HEK293T (cell line): ENCODE results near the gene FBXO9.

Experiments used
- CTCF ChIA-PET: fragments of 350-600 bp; formaldehyde crosslinking; extraction: SDS; loops from one replicate; lab custom pipeline; 2021; ENCODE audit warnings: antibody characterized with exemption, inconsistent platforms; lab: Yijun Ruan, JAX
- POLR2A ChIA-PET: fragments of 350-600 bp; formaldehyde crosslinking; extraction: SDS; loops from one replicate; lab custom pipeline; 2020; ENCODE audit warnings: antibody characterized with exemption, inconsistent platforms; lab: Yijun Ruan, JAX
- DNase-seq: peaks from one replicate; pipeline ENCODE4 v3.0.0; 2012; ENCODE audit warnings: mixed read lengths; ENCODE audit errors: extremely low spot score
- ARNT ChIP-seq: fragments of 450-650 bp; IDR thresholded peaks from 2 replicates; pipeline ENCODE4 v1.6.1; 2017; ENCODE audit warnings: mild to moderate bottlenecking
- BHLHE40 ChIP-seq: fragments of 450-650 bp; IDR thresholded peaks from 2 replicates; pipeline ENCODE4 v1.6.1; 2016; ENCODE audit warnings: mild to moderate bottlenecking, moderate library complexity, borderline replicate concordance
- CTBP1 ChIP-seq: fragments of 450-650 bp; IDR thresholded peaks from 2 replicates; pipeline ENCODE4 v1.6.1; 2016; ENCODE audit warnings: borderline replicate concordance
- ELF4 ChIP-seq: fragments of 450-650 bp; IDR thresholded peaks from 2 replicates; pipeline ENCODE4 v1.6.1; 2017; ENCODE audit warnings: antibody characterized with exemption
- FOXA1 ChIP-seq: fragments of 450-650 bp; IDR thresholded peaks from 2 replicates; pipeline ENCODE4 v1.6.1; 2016; ENCODE audit warnings: mild to moderate bottlenecking
- FOXK2 ChIP-seq: fragments of 450-650 bp; IDR thresholded peaks from 2 replicates; pipeline ENCODE4 v1.6.1; 2016; ENCODE audit warnings: mild to moderate bottlenecking
- FOXM1 ChIP-seq: fragments of 450-650 bp; IDR thresholded peaks from 2 replicates; pipeline ENCODE4 v1.6.1; 2017; ENCODE audit warnings: mild to moderate bottlenecking, borderline replicate concordance
- HDGF ChIP-seq: fragments of 450-650 bp; IDR thresholded peaks from 2 replicates; pipeline ENCODE4 v1.6.1; 2017; ENCODE audit warnings: antibody characterized with exemption, borderline replicate concordance
- L3MBTL2 ChIP-seq: fragments of 450-650 bp; conservative IDR thresholded peaks from 2 replicates; pipeline ENCODE4 v1.6.1; 2016; ENCODE audit warnings: mild to moderate bottlenecking
- LEF1 ChIP-seq: fragments of 450-650 bp; IDR thresholded peaks from 2 replicates; pipeline ENCODE4 v1.6.1; 2017; ENCODE audit warnings: mild to moderate bottlenecking, borderline replicate concordance
- NFRKB ChIP-seq: fragments of 450-650 bp; IDR thresholded peaks from 2 replicates; pipeline ENCODE4 v1.6.1; 2016; ENCODE audit warnings: mild to moderate bottlenecking, moderate library complexity
- SP1 ChIP-seq: fragments of 450-650 bp; IDR thresholded peaks from 2 replicates; pipeline ENCODE4 v1.6.1; 2017
- SUZ12 ChIP-seq: fragments of 450-650 bp; IDR thresholded peaks from 2 replicates; pipeline ENCODE4 v1.6.1; 2016; ENCODE audit warnings: mild to moderate bottlenecking
- TARDBP ChIP-seq: fragments of 450-650 bp; IDR thresholded peaks from 2 replicates; pipeline ENCODE4 v1.6.1; 2016
- ZNF384 ChIP-seq: fragments of 450-650 bp; IDR thresholded peaks from 2 replicates; pipeline ENCODE4 v1.6.1; 2016
- TF ChIP-seq, protein P1 (sequence below): fragments of 450-650 bp; IDR thresholded peaks from 2 replicates; pipeline ENCODE4 v1.6.1; 2016

Gene FBXO9

DNA sequence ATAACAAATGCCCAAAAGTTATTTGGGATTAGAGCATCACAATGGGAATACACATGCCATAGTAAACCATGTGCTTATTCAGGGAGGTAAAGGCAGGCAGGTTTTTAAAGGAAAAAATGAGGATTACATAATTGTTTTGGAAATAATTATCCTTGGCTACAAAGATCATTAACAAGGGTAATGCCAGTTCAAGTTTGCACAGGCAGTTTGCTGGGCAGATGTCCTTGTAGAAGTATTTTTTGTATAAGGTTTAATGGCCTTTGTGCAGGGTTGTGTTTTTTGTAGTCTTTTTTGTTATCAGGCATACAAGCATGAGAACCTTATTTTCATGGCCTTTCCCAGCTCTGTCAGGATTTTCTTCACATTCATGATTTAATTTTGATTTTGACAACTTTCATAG, 24.7 kb downstream of the FBXO9 start:
- DNase-seq: no peak
- ChIA-PET CTCF (no interaction called here), POLR2A (no interaction called here)
- TF ChIP-seq SP1 (no peak), SUZ12 (no peak), ZNF384 (no peak), BHLHE40 (no peak), FOXM1 (no peak), NFRKB (no peak)

DNA sequence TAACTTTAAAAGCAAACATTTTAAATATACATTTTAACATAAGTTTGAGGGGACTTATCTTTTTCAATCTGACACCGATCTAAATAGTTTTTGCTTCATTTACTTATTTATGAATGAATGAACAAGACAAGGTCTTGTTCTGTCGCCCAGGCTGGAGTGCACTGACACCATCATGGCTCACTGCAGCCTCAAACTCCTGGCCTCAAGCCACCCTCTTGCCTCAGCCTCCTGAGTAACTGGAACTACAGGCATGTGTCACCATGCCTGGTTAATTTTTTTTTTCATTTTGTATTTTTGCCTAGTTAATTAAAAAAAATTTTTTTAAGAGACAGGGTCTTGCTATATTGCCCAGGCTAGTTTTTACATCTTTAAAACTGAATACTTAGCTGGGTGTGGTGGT, 25.4 kb downstream of the FBXO9 start:
- TF ChIP-seq ARNT (no peak), TARDBP (no peak), FOXK2 (no peak), SP1 (no peak), ZNF384 (no peak), BHLHE40 (no peak), FOXA1 (no peak), FOXM1 (no peak), SUZ12 (no peak), NFRKB (no peak), L3MBTL2 (no peak), CTBP1 (no peak), LEF1 (no peak), HDGF (no peak), ELF4 (no peak)
- TF ChIP-seq, protein P1, sequence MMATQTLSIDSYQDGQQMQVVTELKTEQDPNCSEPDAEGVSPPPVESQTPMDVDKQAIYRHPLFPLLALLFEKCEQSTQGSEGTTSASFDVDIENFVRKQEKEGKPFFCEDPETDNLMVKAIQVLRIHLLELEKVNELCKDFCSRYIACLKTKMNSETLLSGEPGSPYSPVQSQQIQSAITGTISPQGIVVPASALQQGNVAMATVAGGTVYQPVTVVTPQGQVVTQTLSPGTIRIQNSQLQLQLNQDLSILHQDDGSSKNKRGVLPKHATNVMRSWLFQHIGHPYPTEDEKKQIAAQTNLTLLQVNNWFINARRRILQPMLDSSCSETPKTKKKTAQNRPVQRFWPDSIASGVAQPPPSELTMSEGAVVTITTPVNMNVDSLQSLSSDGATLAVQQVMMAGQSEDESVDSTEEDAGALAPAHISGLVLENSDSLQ: no peak
- POLR2A ChIA-PET: no interaction called here
- CTCF ChIA-PET: no interaction called here
- DNase-seq: no peak

DNA sequence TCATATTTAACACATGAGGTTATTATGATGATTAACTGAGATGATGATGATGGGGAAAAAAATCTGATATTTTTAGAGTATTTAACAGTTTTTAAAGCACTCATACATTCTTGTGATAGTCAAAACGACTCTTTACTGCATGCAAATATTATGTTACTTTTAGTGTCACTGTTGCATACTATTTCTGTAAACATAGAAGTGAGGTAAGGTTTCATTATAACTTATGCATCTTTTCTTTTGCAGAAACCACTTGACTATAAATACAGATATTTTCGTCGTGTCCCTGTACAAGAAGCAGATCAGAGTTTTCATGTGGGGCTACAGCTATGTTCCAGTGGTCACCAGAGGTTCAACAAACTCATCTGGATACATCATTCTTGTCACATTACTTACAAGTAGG, 30.1 kb downstream of the FBXO9 start:
- ChIA-PET CTCF (no interaction called here), POLR2A (no interaction called here)
- TF ChIP-seq ZNF384: no peak
- TF ChIP-seq NFRKB: no peak
- no peak for TF ChIP-seq FOXM1
- no peak for DNase-seq

DNA sequence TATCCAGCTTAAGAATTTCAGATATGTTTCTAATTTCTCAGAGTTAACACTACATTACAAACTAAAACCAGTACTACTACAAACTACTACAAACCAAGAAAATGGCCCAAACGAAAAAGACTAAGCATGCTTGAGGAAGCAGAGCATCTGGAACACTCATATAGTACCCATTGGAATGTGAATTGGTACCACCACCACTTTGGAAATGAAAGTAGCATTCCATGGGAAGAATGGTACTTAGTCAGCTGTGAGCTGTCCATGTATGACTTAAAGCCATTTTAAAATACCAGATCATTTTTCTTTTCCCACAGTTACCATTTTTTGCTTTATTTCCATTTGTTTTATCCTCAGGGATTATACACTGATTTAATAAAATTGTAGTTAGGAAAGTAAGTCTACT, 30.5 kb downstream of the FBXO9 start:
- ChIA-PET POLR2A (no interaction called here), CTCF (no interaction called here)
- TF ChIP-seq FOXK2 (no peak), SP1 (no peak), SUZ12 (no peak), BHLHE40 (no peak)
- DNase-seq: no peak

DNA sequence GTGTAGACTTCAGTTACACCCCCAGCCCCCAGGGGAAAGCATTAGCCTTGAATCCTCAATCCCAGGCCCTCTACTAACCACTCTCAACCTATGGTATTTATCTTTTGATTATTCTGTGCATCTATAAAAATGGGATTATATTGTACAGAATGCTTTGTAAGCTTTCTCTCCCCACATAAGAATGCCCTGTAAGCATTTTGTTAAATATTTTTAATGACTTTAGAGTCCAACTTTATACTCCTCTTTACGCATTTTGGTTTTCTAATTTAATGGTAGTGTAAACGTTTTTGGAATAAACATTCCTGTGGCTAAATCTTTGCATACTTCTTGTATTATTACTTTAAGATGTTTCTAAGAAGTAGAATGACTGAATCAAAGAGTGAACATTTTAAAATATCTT, 35.4 kb downstream of the FBXO9 start:
- ChIA-PET CTCF (no interaction called here), POLR2A (no interaction called here)
- TF ChIP-seq FOXA1: no peak
- DNase-seq: no peak

DNA sequence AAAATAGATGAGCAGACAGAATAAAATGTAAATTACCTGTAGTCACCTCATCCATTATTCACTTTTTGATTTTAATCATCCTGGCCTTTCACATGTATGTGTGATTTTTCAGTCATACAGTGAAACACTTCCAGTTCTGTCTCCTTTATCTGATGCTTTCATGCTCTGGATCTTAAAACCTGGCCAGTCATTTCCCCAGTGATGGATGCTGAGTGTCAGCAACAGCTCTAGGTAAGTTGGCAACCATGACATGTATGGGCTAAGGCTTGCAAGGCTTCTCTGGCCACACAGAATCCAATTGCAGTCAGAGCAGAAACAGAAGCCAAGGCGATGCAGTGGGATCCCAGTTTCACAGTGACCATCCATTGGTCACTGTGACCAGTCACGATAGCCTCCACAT, 35.8 kb downstream of the FBXO9 start:
- TF ChIP-seq ELF4: no peak
- no peak for TF ChIP-seq TARDBP
- TF ChIP-seq HDGF: no peak
- TF ChIP-seq FOXM1: no peak
- TF ChIP-seq NFRKB: no peak
- no peak for TF ChIP-seq L3MBTL2
- no peak for TF ChIP-seq FOXK2
- no peak for TF ChIP-seq CTBP1
- TF ChIP-seq SUZ12: no peak
- no peak for TF ChIP-seq ZNF384
- no peak for TF ChIP-seq FOXA1
- ChIA-PET CTCF (no interaction called here), POLR2A (no interaction called here)
- no peak for DNase-seq

DNA sequence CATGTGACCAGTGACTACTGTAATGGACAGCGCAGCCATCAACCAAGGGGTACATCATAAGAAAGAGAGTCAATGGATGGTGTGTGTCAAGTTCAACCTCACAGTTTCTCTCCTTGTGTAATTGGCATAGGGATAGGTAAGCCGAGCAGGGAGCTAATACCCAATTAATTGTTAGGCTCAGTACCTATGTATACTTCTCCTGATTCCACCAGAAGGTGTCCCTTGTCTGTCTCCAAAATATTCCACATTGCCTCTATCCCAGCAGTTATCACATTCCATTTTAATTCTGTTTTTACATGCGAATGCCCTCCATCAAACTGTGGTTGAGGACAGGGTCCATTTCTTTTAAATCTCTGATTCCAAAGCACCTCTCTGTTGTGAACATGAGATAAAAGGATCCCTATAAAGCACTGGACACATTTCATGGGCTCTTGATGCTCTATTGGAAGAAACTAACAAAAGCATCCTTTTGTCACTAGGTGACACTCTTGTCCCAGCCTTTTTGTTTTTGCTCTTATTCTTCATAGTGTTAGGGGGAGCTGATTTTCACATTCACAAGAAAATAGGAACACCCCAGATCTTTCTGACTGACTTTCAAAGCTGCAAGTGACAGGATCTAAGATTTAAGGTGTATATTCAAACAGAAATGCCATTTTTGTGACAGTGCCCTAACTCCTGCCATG, 38.9 kb downstream of the FBXO9 start:
- no peak for DNase-seq
- ChIA-PET CTCF (interaction anchor here (0.6 kb wide), 1 partner anchor 23 kb away, joined by 4 read pairs; no protein-coding TSS in a partner anchor), POLR2A (no interaction called here)
- TF ChIP-seq L3MBTL2 (no peak), ZNF384 (no peak), ARNT (no peak), FOXK2 (no peak), FOXM1 (no peak), TARDBP (no peak), HDGF (no peak), SP1 (no peak), LEF1 (no peak), NFRKB (no peak), FOXA1 (no peak), CTBP1 (no peak), ELF4 (no peak), SUZ12 (no peak), BHLHE40 (no peak)
- TF ChIP-seq, protein P1: no peak

DNA sequence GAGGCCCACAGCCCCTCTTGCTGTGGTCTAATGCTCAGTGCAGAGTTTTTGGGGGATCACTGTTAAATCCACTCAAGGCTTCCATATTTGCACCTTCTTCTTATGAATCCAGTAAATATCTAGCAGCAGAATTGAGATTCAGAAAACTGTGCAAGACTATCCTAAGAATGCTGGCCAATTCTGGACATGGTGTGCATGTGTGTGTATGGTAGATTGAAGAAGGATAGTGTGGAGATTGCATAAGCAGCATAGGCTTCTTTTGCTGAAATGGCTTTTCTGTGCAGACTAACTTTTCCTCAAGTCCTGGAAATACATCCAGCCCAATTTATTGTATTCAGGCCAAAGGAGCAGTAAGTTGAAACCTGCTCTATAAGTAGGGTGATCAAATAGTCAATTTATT, 39.7 kb downstream of the FBXO9 start:
- CTCF ChIA-PET: no interaction called here
- no peak for DNase-seq
- no peak for TF ChIP-seq LEF1
- no peak for TF ChIP-seq FOXA1
- TF ChIP-seq ARNT: no peak
- TF ChIP-seq L3MBTL2: no peak
- TF ChIP-seq SP1: no peak
- TF ChIP-seq, protein P1: no peak
- TF ChIP-seq FOXK2: no peak
- TF ChIP-seq HDGF: no peak
- no peak for TF ChIP-seq NFRKB
- TF ChIP-seq CTBP1: no peak
- no peak for TF ChIP-seq BHLHE40
- TF ChIP-seq TARDBP: no peak
- TF ChIP-seq ELF4: no peak
- no peak for TF ChIP-seq SUZ12
- POLR2A ChIA-PET: no interaction called here
